HepG2 (cell line): Measurements from ENCODE around the gene MTUS2. TPM values are rescaled to one million over a fixed set of nuclear protein-coding genes. Genes with fewer than 3 reads are reported as not detected.

ENCODE experiments used
- CEBPG ChIP-seq: IDR thresholded peaks from 2 replicates; pipeline ENCODE4 v1.6.1; 2016
- HNF4G ChIP-seq, 2 experiments: sonication (generic) in 1 of 2; formaldehyde crosslinking in 1 of 2; IDR thresholded peaks; 2 replicates each; pipeline versions ENCODE4 v1.4.0 to v1.6.1; 2011 to 2020; ENCODE audit warnings: borderline replicate concordance in 2 of 2, low read depth in 2 of 2, mild to moderate bottlenecking in 2 of 2, low read length in 1 of 2, missing genetic modification reagents in 1 of 2, moderate library complexity in 1 of 2
- MAFF ChIP-seq: IDR thresholded peaks from 2 replicates; pipeline ENCODE4 v1.6.1; 2011; ENCODE audit warnings: low read depth, low read length, improper control_type of control experiment
- MAFK ChIP-seq, 2 experiments: IDR thresholded peaks in 1 of 2; conservative IDR thresholded peaks in 1 of 2; 2 replicates each; pipeline ENCODE4 v1.6.1; 2011; ENCODE audit warnings: improper control_type of control experiment in 2 of 2, low read length in 2 of 2
- MEIS1 ChIP-seq: sonication (generic); formaldehyde crosslinking; IDR thresholded peaks from 2 replicates; pipeline ENCODE4 v1.9.0; 2021; ENCODE audit warnings: mild to moderate bottlenecking, missing genetic modification reagents, moderate library complexity, borderline replicate concordance
- REST ChIP-seq, 2 experiments: IDR thresholded peaks; 2 replicates each; pipeline ENCODE4 v1.6.1; 2011 to 2012; ENCODE audit warnings: low read length in 2 of 2, borderline replicate concordance in 1 of 2, low read depth in 1 of 2, mild to moderate bottlenecking in 1 of 2, moderate library complexity in 1 of 2
- THAP7 ChIP-seq: sonication (generic); formaldehyde crosslinking; IDR thresholded peaks from 2 replicates; pipeline ENCODE4 v1.8.1; 2023; ENCODE audit warnings: mild to moderate bottlenecking, missing genetic modification reagents
- ZFP91 ChIP-seq: sonication (generic); formaldehyde crosslinking; IDR thresholded peaks from 2 replicates; pipeline ENCODE4 v1.9.0; 2022; ENCODE audit warnings: missing genetic modification reagents, mild to moderate bottlenecking, borderline replicate concordance
- ZNF816 ChIP-seq: sonication (generic); formaldehyde crosslinking; IDR thresholded peaks from 2 replicates; pipeline ENCODE4 v1.8.0; 2022; ENCODE audit warnings: missing genetic modification reagents, mild to moderate bottlenecking, borderline replicate concordance
- polyA plus RNA-seq, 8 experiments: library from polyadenylated mRNA; depleted of rRNA in 3 of 8; stranded (reverse) in 7 of 8; unstranded in 1 of 8; fragments of >200 nt; fragmentation: Illumina TruSeq in 4 of 8; extraction: Trizol in 4 of 8; gene quantifications; 2 replicates each; pipeline versions ENCODE4 v1.2.1 to v1.2.3, GENCODE V29; 2011 to 2016; ENCODE audit warnings: low read depth in 4 of 8, missing spikeins in 1 of 8, mixed read lengths in 1 of 8; ENCODE audit not compliant: insufficient read depth in 1 of 8
- total RNA-seq, 5 experiments: library from RNA; depleted of rRNA; stranded (reverse); fragments of >200 nt; fragmentation: Illumina TruSeq; extraction: Trizol; gene quantifications; 2 replicates each; pipeline ENCODE4 v1.2.3, GENCODE V29; 2016; ENCODE audit warnings: low read depth in 1 of 5

MTUS2 gene
- total and polyA plus RNA-seq, 2 of the 13 experiments (the other 11 are each of a cell fraction or from before 2014, with no cell fraction given) = not detected

- TF ChIP-seq REST (IDR thresholded peaks at IDR 0.05; ENCODE audit: borderline replicate concordance in 1 of 2, low read depth in 1 of 2, low read length in 2 of 2) = no peak
- TF ChIP-seq ZNF816 (CRISPR knock-in tag) = no peak
- no peak for TF ChIP-seq CEBPG (CRISPR knock-in tag)
- no peak for TF ChIP-seq ZFP91 (CRISPR knock-in tag)
- peak; percentile 67 to 79 for TF ChIP-seq MAFK (conservative IDR thresholded peaks at IDR 0.05 in 1 of 2, IDR thresholded peaks at IDR 0.05 in 1 of 2; ENCODE audit: low read length in 2 of 2)
- TF ChIP-seq MAFF = peak; percentile 53; the same call in 1 of the 2 replicates
- TF ChIP-seq HNF4G (IDR thresholded peaks at IDR 0.05; ENCODE audit: borderline replicate concordance, low read depth, low read length) = no peak
- TF ChIP-seq HNF4G (CRISPR knock-in tag; IDR thresholded peaks at IDR 0.05; ENCODE audit: borderline replicate concordance, low read depth) = no peak
- TF ChIP-seq THAP7 (CRISPR knock-in tag) = no peak
- no peak for TF ChIP-seq MEIS1 (CRISPR knock-in tag)
Observed at GRCh38 chr13:29503041-29503837, 683.1 kb downstream of the MTUS2 start (continued).
